Frontal cortex (tissue), 4 donors: ENCODE data around the gene SLC35F1. TPM values are rescaled to one million over a fixed set of nuclear protein-coding genes. Genes with fewer than 3 reads are reported as not detected.
"Not testable (repeated sequence)": the region's sequence is repeated elsewhere in the genome, so short reads cannot be mapped to it uniquely, and the experiment has no call there.

Experiments
- DNase-seq, 2 donors: peaks; one replicate each; pipeline ENCODE4 v3.0.0; 2012; ENCODE audit warnings: low spot score in 2 of 2
- FAIRE-seq: peaks from 2 replicates; lab custom pipeline; 2012; peaks lifted over from hg19 to GRCh38; lab: Jason Lieb, UNC
- total RNA-seq: library from RNA; depleted of rRNA; stranded (reverse); fragments of >200 nt; gene quantifications from one replicate; pipeline ENCODE4 v1.2.3, GENCODE V29; 2014
- donor health status: control.
- donor health status: control.
- donor health status: control.

SLC35F1 gene
- 97.0 TPM for total RNA-seq

DNA sequence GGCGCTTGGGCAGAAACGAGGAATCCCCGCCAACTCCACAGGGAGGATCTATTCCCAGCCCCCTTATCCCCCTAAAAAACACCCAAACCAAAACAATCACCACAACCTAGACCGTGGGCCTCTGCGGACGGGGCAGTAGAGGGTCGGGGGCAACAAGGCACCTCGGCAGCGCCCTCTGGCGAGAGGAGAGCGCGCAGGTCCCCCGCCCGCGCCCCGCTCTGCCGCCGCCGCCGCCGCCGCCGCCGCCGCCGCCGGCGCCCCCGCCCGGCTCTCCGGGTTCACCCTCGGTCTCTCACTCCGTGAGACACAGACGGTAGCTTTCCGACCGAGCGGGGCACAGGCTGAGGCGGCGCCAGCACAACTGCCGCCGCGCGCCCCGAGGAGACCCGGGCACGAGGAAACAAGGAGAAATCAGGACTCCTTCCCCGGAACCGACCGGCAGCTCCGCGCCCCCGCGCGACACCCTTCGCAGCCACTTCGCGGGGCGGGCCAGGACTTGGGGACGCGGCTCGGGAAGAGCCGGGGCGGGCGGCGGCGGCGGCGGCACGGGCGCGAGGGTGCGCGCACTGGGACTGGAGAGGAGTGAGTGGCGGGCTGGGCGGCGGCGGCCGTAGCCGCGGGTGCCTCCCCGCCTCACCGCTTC is at the start of gene SLC35F1:
Gene SLC35F1 (plus strand): TSS at position 307 of the 643 bp plus-strand sequence.
- DNase-seq (peak; percentile 60 to 62), FAIRE-seq (no peak)

DNA sequence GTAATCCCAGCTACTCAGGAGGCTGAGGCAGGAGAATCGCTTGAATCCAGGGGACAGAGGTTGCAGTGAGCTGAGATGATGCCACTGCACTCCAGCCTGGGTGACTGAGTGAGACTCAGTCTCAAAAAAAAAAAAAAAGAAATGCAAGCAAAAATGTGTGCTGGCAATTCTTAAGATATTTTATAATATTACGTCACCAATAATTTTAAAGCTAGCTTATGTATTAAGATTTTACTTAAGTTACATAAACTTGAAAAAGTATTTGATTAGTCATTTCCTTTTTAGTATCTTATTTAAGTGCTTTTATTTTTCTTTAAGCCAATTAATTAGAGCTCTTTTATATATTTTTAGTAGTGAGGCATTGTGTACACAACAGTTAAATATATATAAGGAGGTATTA is 48.5 kb upstream of the SLC35F1 start:
- DNase-seq: not testable (repeated sequence)
- peak; percentile 49 for FAIRE-seq

DNA sequence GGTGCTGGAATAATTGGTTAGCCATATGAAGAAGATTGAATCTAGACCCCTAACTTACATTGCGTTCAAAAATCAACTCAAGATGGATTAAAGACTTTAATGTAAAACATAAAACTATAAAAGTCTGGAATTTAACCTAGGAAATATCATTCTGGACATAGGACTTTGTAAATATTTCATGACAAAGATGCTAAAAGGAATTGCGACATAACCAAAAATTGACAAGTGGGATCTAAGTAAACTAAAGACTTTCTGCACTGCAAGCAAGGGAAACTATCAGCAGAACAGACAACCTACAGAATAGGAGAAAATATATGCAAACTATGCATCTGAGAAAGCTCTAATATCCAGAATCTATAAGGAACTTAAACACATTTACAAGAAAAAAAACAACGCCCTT is 45.5 kb upstream of the SLC35F1 start:
- DNase-seq: no peak
- no peak for FAIRE-seq

DNA sequence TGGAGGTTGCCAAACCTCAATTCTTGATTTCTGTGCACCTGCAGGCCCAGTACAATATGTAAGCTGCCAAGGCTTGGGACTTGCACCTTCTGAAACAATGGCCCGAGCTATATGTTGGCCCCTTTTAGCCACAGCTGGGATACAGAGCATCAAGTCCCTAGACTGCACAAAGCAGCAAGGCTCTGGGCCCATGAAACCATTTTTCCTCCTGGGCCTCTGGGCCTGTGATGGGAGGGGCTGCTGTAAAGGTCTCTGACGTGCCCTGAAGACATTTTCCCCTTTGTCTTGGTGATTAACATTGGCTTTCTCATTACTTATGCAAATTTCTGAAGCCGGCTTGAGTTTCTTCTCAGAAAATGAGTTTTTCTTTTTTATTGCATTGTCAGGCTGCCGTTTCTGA is 40.5 kb upstream of the SLC35F1 start:
- DNase-seq (no peak), FAIRE-seq (no peak)

DNA sequence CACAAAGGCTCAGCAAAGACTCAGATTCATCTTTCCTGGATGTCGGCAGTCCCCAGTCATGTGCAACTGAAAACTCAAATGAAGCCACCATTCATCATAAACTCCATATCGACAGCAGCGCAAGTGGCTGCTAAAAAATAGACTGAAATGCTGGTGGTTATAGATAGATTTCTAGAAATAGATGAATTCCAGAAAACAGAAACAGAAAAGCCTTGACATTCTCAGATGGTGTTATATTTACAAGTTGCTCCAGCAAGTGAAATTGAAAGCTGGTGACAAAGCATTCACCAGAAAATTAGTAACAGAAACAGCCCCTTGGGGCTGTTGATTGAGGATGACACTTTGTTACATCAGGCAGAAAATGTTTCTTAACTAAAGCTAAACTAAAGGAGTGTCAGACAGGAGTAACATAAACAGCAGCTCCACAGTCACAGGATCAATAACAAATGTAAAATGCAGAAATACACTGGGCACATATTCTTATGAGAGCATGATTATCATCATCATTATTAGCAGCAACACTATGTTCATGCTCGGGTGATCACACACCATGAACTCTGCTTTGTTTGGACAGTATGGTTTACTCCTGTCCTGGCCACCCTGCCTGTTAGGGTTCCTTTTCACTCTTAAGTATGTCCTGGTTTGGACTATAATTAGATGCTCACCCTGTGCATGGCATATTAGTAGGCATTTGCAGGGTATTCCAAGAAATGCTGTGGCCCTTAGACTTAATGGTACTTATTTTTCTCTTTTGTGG is 36.4 kb upstream of the SLC35F1 start:
- DNase-seq: no peak
- FAIRE-seq: no peak

DNA sequence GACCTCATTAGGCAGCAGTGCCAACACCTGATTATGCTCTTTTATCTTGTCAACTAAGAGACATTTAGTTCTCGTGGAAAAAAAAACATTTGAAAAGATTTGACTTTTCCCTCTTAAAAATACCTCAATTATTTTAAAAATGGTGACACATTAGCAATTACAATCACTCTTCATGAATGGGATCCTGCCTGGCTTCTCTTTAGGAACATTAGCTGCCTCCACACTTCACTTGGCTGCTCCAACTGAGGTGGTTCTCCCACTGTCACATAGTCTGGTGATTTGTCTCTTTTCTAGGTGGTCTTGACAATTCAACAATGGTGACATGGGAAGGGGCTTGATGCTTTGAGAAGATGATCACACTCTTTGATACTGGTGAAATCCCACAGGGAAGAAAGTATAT is 26.2 kb upstream of the SLC35F1 start:
- DNase-seq (no peak), FAIRE-seq (no peak)

DNA sequence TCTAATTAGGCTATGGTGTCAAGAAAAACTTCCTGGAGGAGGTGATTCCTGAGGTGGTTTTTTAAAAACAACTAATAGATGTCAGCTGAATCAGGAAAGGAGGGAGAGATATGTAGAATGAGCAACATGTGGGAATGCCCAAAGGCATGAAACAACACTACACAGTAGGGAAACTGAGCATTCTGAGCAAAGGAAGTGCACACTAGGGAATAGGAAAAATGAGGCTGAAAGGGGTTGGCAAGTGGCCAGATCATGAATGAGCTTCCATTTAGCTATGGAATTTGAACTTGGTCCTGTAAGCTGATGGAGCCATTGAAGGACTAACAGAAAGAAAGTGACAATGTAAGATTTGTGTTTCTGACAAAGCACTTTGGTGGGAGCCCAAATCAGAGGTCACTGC is 16.9 kb upstream of the SLC35F1 start:
- no peak for FAIRE-seq
- DNase-seq: no peak

DNA sequence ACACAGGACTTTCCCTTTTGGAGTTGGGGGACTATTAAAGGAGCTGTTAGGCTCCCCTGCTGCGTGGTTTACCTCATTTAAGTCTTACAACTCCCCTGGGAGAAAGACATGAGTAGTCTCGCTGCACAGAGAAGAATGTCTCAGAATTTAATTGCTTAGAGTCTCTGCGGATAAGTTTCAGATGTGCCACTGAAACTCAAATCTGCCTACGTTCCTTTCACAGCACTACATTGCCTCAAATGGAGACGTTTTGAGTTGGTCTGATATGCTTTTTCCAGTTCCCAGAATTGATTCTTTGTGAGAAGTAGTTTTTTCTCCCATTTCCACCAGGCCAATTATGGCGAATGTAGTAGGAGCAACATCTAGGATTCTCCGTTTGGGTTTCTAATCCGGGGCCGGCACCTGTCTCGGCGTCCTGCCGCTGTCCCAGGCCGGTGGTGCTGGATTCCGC is 532 bp upstream of the SLC35F1 start:
- DNase-seq (peak in 1 of 2 donors; percentile 42), FAIRE-seq (no peak)

DNA sequence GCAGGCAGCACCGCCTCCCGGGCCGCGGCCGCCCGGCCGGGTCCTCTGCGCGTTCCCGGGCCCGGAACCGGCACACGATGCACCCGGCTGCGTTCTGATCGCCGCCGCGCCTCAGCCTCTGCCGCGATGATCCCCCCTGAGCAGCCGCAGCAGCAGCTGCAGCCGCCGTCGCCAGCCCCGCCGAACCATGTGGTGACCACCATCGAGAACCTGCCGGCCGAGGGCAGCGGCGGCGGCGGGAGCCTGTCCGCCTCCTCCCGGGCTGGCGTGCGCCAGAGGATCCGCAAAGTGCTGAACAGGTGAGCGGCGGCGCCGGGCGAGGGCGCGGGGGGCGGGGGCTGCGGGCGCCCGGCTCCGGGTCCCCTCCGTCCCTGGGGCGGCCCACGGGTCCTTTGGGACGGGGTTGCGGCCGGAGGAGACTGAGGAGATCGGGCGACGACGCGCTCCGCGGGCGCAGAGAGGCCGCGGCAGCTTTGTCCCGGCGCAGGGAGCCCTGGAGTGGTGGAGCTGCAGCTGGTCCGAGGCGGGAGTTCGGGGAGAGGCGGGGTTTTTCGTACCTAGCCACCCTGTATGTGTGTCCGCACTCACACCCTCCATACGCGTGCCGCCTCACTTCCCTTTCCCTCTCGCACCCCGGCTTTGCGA is 659 bp downstream of the SLC35F1 start:
- DNase-seq (peak; percentile 19 to 42), FAIRE-seq (no peak)

DNA sequence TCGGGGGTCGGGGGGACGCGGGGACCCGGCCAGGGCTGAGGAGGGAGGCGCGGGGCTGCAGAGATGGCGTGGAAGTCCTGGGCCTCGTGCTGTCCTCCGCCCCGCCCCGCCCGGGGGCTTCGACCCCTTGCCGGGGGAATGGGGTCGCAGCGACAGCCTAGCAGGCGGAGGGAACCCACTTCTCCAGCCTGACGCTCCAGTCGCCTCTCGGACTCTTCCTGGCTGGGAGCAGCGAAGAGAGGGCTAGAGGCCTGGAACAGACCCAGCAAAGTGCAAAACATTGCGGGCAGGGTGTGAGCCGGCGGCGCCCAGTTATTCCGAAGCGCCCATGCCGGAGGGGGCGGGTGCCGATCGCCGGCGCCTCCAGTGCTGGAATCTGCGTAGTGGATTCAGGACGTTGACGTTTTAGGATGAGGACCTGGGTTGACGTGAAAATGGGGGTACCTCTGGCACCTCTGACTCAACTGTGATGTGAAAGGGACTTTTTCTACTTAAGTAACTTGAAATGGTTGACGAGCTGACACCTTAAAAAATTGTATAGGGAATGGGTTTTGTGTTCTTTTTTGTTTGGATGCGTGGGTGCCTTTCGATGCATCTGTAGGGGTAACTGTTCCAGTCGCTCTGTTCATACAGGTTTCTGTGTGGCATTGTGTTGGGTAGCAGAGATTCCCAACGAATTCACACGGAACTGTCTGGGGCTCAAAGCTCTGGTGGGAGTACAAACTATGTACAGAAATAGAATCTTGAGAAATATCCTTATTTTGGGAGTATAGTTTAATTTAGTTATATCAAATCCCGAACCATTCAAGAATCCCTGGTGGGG is 1.4 kb downstream of the SLC35F1 start:
- DNase-seq: peak in 1 of 2 donors; percentile 33
- FAIRE-seq: no peak

DNA sequence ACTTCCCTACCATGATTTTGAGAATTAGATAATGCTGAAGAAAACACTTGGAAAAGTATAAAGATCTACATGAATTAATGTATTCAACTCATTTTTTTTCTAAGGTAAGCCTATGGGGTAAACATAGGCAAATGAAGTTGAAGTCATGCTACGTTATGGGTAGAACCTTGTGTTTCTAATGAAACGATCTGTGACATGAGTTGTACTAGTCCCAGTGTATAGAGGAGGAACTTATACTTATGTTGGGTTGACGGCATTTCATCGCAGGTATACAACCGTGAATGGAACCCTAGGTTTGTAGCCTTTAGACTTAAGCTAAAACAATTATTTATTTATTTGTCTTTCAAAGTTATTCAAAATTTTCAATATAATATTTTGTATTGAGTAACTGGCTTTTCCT is 2.6 kb downstream of the SLC35F1 start:
- no peak for FAIRE-seq

DNA sequence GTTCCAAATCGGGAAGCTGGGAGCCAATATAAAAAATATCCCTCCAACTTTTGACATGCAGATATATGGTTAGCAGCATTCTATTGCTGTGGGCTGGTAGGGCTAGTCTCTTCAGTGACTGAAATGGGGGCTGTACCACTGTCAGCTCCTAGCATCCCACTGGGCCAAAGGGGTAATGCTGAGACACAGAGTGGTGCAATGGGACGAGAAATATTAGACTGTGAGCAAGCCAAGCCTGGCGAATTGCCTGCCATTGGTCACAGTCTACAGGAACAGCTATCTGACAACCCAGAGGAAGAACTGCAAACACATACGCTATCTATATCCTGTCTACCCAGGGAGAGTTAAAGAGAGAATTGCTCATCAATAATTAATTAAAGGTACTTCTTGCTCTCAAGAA is 3.5 kb downstream of the SLC35F1 start:
- DNase-seq (no peak), FAIRE-seq (no peak)

More for the DNA sequence above, 2.6 kb downstream of the SLC35F1 start:
- DNase-seq: no peak

DNA sequence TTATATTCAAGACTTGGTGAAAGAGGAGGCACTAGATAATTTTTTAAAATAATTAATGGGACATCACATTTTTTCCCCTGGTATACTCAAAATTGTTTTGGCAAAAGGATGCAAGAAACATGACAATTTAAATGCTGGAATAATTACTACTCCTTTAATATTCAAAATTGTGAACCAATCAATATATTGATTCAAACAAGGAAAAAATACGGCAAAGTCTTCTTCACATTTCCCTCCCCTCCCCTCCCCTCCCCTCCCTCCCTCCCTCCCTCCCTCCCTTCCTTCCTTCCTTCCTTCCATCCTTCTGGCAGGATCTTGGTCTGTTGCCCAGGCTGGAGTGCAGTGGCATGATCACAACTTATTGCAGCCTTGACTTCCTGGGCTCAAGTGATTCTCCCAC is 4.1 kb downstream of the SLC35F1 start:
- no peak for DNase-seq
- no peak for FAIRE-seq

DNA sequence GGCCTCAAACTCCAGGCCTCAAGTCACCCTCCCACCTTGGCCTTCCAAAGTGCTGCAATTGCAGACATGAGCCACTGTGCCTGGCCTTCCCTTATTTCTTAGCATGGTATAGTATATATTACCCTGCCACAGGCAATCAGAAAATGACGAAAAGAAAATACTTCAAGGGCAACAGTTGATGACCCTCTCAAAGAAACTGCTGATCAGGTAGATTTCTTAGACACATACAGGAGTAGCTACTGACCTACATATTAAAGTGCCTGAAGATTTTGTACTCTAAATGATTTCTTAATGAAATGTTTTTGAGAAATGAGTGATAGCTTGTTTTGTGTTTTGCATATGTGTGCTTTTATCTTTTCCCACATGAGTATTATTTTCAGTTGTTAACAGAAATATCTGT is 4.6 kb downstream of the SLC35F1 start:
- no peak for FAIRE-seq
- no peak for DNase-seq

DNA sequence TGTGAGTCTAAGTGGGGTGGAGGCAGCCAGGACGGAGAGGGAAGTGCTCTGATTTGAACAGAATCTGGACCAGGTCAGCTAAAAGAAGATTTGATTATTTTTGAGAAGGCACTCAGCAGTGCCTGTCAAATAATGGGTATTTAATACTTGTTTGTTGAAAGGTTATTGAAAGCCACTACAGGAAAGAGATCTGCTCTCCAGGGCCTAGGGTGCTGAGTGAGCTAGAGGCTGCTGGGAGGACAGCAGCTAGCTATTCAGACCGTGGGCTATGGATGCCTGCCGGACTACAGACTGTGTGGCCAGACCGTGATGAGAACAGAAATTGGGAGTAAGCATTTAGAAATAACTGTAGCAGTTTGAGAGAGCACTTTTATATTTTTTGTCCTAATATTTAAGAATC is 8.8 kb downstream of the SLC35F1 start:
- FAIRE-seq (no peak), DNase-seq (no peak)

DNA sequence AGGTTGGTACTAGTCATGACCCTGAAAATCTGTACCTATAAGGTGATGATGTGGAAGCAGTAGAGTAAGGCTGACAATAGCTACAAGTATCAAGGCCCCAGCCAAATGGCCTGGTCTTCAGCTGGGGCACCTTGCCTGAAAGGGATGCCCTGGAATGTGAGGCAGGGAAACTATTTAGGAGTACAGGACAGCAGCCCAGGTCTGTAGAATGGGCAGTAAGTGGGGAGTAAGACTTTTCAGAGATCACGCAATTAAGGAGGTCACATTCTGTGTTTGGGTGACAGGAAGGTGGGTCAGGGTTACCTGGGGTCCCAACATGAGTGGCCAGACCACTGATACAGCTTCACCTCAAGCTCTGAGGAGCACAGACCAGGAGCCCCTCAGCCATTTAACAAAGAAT is 9.4 kb downstream of the SLC35F1 start:
- no peak for FAIRE-seq
- no peak for DNase-seq

DNA sequence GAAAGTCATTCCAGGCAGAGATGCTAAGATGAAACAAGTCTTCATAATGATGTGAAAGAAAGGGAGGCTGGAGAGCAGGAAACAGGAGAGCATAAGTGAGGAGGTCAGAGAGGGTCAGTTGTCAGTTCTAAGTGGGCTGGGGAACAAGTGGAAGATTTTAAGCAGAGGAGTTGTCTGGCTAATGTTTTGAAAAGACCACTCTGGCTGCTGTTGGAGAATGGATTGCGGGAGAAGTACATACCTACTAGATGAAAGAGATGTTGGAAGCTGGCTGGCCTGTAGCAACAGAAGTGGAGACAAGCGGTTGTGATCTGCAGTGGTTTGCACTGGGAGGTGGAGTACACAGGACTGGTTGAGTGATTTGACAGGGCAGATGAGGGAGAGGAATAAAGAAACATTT is 10.1 kb downstream of the SLC35F1 start:
- DNase-seq: no peak
- FAIRE-seq: no peak

DNA sequence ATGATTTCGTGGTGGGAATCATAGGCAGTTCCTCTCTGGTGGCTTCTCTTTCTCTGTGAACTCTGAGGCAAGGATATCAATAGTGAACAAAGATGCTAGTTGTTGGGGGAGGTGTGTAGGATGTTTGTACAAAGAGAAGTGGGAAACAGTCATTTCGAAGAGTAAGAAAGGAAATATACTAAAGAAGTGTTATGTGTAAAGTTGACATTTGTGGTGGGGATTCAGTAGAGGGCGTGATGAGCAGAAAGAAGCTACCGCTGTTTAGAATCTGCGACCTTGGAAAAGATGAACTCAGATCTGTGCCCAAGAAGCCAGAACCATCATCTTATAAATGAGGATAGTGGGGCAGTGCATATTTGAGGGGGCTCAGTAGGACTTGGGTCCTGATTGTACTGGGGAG is 11.4 kb downstream of the SLC35F1 start:
- no peak for FAIRE-seq
- DNase-seq: no peak

DNA sequence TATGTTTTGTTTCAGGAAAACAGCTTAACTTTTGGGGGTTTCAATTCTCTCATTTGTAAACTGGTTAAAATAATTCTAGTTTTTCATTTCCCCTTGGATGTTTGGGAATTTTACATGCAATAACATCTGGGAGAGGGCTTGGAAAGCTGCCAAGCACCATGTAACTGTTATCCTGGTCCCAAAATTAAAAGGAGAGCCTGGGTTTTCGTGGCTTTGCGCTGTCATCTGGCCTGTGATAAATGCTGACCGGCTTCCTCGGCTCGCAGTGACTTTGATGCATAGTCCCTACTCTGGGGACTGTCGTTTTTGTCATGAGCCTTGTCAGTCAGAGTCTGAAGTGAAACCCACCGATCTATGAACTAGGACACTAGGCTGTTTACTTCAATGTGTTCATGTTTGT is 12.2 kb downstream of the SLC35F1 start:
- peak in 1 of 2 donors; percentile 15 for DNase-seq
- no peak for FAIRE-seq
